Keratinocyte (primary cell): ENCODE data around the gene S100PBP. TPM values are rescaled to one million over a fixed set of nuclear protein-coding genes. Genes with fewer than 3 reads are reported as not detected.

Experiments
- DNase-seq: peaks from one replicate; pipeline ENCODE4 v3.0.0-alpha.2; 2011; ENCODE audit warnings: low read depth, missing footprints, low spot score
- FAIRE-seq: peaks from 2 replicates; lab custom pipeline; 2011; peaks lifted over from hg19 to GRCh38; lab: Jason Lieb, UNC
- H2AFZ ChIP-seq: 2 replicates; pipeline ENCODE4 v1.6.0; 2012; ENCODE audit warnings: low read length, control low read depth, inconsistent platforms; ENCODE audit not compliant: control insufficient read depth
- H3K27ac ChIP-seq: 2 replicates; pipeline ENCODE4 v1.5.1; 2011; ENCODE audit warnings: low read length; ENCODE audit not compliant: control insufficient read depth, insufficient read depth
- H3K27me3 ChIP-seq: 3 replicates; pipeline ENCODE4 v1.6.0; 2011; ENCODE audit warnings: low read length; ENCODE audit not compliant: control insufficient read depth, insufficient read depth; ENCODE audit errors: extremely low read depth
- H3K36me3 ChIP-seq, 2 experiments: 2 replicates in 1 of 2; 3 replicates in 1 of 2; pipeline ENCODE4 v1.5.1; 2011; ENCODE audit warnings: low read length in 2 of 2, mild to moderate bottlenecking in 1 of 2; ENCODE audit not compliant: control insufficient read depth in 2 of 2, insufficient read depth in 2 of 2; ENCODE audit errors: extremely low read depth in 1 of 2
- H3K4me1 ChIP-seq: 3 replicates; pipeline ENCODE4 v1.5.1; 2011; ENCODE audit warnings: low read length; ENCODE audit not compliant: control insufficient read depth, insufficient read depth; ENCODE audit errors: extremely low read depth
- H3K4me2 ChIP-seq: 3 replicates; pipeline ENCODE4 v1.6.0; 2011; ENCODE audit warnings: low read depth, low read length; ENCODE audit not compliant: control insufficient read depth, insufficient read depth; ENCODE audit errors: extremely low read depth
- H3K4me3 ChIP-seq, 3 experiments: fragments of 200-600 bp in 1 of 3; sonication (generic) in 1 of 3; 2 replicates in 2 of 3; 3 replicates in 1 of 3; pipeline ENCODE4 v1.5.1; 2011 to 2016; ENCODE audit warnings: low read length in 3 of 3, mild to moderate bottlenecking in 3 of 3, control low read depth in 2 of 3, inconsistent platforms in 1 of 3, low read depth in 1 of 3, mixed read lengths in 1 of 3, mixed run types in 1 of 3, moderate library complexity in 1 of 3; ENCODE audit not compliant: control insufficient read depth in 2 of 3, insufficient read depth in 2 of 3; ENCODE audit errors: extremely low read depth in 1 of 3
- H3K79me2 ChIP-seq: 2 replicates; pipeline ENCODE4 v1.6.0; 2012; ENCODE audit warnings: low read length; ENCODE audit not compliant: control insufficient read depth, insufficient read depth
- H3K9ac ChIP-seq: 3 replicates; pipeline ENCODE4 v1.6.0; 2011; ENCODE audit warnings: low read length; ENCODE audit not compliant: control insufficient read depth, insufficient read depth; ENCODE audit errors: extremely low read depth
- H3K9me1 ChIP-seq: 3 replicates; pipeline ENCODE4 v1.6.0; 2011; ENCODE audit warnings: low read length; ENCODE audit not compliant: control insufficient read depth, insufficient read depth; ENCODE audit errors: extremely low read depth
- H3K9me3 ChIP-seq: 2 replicates; pipeline ENCODE4 v1.5.1; 2012; ENCODE audit warnings: low read depth, low read length; ENCODE audit not compliant: control insufficient read depth
- H4K20me1 ChIP-seq: 3 replicates; pipeline ENCODE4 v1.6.0; 2011; ENCODE audit warnings: low read length; ENCODE audit not compliant: control insufficient read depth, insufficient read depth; ENCODE audit errors: extremely low read depth
- CTCF ChIP-seq, 3 experiments: IDR thresholded peaks in 1 of 3; conservative IDR thresholded peaks in 1 of 3; optimal IDR thresholded peaks in 1 of 3; 2 replicates in 2 of 3; 3 replicates in 1 of 3; pipeline versions ENCODE3 to v1.5.1; 2011; ENCODE audit warnings: low read length in 3 of 3, mild to moderate bottlenecking in 3 of 3, moderate library complexity in 2 of 3, control low read depth in 1 of 3, inconsistent platforms in 1 of 3; ENCODE audit not compliant: insufficient read depth in 2 of 3; ENCODE audit errors: extremely low read depth in 1 of 3
- EZH2 ChIP-seq: IDR thresholded peaks from one replicate; pipeline ENCODE4 v1.6.1; 2012; ENCODE audit warnings: inconsistent platforms, mild to moderate bottlenecking, low read length, moderate library complexity
- dilution Hi-C: fragments of 300-500 bp; cut with MboI; formaldehyde crosslinking; loops from one replicate; pipeline ENCODE4 v1.7.0; 2020; ENCODE audit warnings: low sequenced_read_pairs; ENCODE audit not compliant: extremely low pct_ligation_motif_present
- polyA plus RNA-seq, 5 experiments: library from polyadenylated mRNA; depleted of rRNA in 3 of 5; stranded (reverse) in 3 of 5; stranded (forward) in 1 of 5; unstranded in 1 of 5; fragments of >200 nt; gene quantifications; 1 replicate in 1 of 5; 2 replicates in 3 of 5; 3 replicates in 1 of 5; pipeline versions ENCODE4 v1.2.1 to v1.2.3, GENCODE V29; 2011 to 2012; ENCODE audit warnings: missing spikeins in 2 of 5, low read depth in 1 of 5, low replicate concordance in 1 of 5

S100PBP gene
- polyA plus RNA-seq, 1 donor (not counting 4 experiments of a cell fraction or from before 2014, with no cell fraction given): 29.0 TPM

- no peaks in the 10 kb centered on the region for H3K4me1 ChIP-seq
- H3K9me3 ChIP-seq: no peaks in the 10 kb centered on the region
- no peaks in the 10 kb centered on the region for H3K9me1 ChIP-seq
- H3K27ac ChIP-seq: no peak overlapping the region
- dilution Hi-C loops: no loop called here
- no peak overlapping the region for H3K4me2 ChIP-seq
- DNase-seq (no peak), FAIRE-seq (no peak)
- TF ChIP-seq CTCF (optimal IDR thresholded peaks at IDR 0.05 in 1 of 3, IDR thresholded peaks at IDR 0.05 in 1 of 3, conservative IDR thresholded peaks at IDR 0.05 in 1 of 3; ENCODE audit: extremely low read depth in 1 of 3, insufficient read depth in 2 of 3, low read length in 3 of 3) (no peak), EZH2 (no peak)
- H3K4me3 ChIP-seq: no peak overlapping the region
- peaks cover 53% of the 10 kb centered on the region for H3K27me3 ChIP-seq
- H4K20me1 ChIP-seq: peaks cover 4% of the 10 kb centered on the region
- H3K9ac ChIP-seq: no peak overlapping the region
- H3K36me3 ChIP-seq: no peaks in the 10 kb centered on the region
- no peak overlapping the region for H2AFZ ChIP-seq
- H3K79me2 ChIP-seq: no peaks in the 10 kb centered on the region
These were observed 70.7 kb downstream of the S100PBP start for GRCh38 chr1:32888134-32888533.

DNA sequence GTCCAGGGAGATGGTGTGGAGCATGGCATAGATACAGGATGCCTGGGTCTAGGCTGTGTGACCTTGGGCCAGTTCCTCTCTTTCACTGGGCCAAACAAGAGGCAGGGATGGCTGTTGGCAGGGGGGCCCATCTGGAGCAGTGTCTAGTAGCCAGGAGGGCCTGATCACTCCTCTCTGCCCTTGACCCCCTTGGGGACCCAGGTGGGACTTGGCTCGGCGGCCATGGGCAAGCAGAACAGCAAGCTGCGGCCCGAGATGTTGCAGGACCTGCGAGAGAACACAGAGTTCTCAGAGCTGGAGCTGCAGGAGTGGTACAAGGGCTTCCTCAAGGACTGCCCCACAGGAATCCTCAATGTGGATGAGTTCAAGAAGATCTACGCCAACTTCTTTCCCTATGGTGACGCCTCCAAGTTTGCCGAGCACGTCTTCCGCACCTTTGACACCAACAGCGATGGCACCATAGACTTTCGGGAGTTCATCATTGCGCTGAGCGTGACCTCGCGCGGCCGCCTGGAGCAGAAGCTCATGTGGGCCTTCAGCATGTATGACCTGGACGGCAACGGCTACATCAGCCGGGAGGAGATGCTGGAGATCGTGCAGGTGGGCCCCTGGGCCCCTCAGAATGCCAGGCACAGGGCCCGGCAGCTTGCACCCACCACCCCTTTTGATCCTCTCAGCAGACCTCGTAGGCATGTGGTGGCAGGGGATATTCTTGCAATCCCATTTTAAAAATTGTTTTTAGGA, 71.4 kb downstream of the S100PBP start:
- no peaks in the 10 kb centered on the region for H3K9me3 ChIP-seq
- TF ChIP-seq CTCF (optimal IDR thresholded peaks at IDR 0.05 in 1 of 3, IDR thresholded peaks at IDR 0.05 in 1 of 3, conservative IDR thresholded peaks at IDR 0.05 in 1 of 3; ENCODE audit: extremely low read depth in 1 of 3, insufficient read depth in 2 of 3, low read length in 3 of 3) (no peak), EZH2 (no peak)
- H3K9me1 ChIP-seq: no peaks in the 10 kb centered on the region
- H3K4me2 ChIP-seq: no peak overlapping the region
- dilution Hi-C loops: no loop called here
- no peak overlapping the region for H3K27ac ChIP-seq
- FAIRE-seq (no peak), DNase-seq (no peak)
- H3K4me1 ChIP-seq: peaks cover 3% of the 10 kb centered on the region
- H3K79me2 ChIP-seq: no peaks in the 10 kb centered on the region
- no peak overlapping the region for H3K9ac ChIP-seq
- H3K4me3 ChIP-seq: no peak overlapping the region
- no peak overlapping the region for H2AFZ ChIP-seq
- peaks cover 4% of the 10 kb centered on the region for H4K20me1 ChIP-seq
- no peaks in the 10 kb centered on the region for H3K36me3 ChIP-seq
- peaks cover 53% of the 10 kb centered on the region for H3K27me3 ChIP-seq
